GM12878 (cell line): ENCODE data around the gene SALL1. TPM values are rescaled to one million over a fixed set of nuclear protein-coding genes. Genes with fewer than 3 reads are reported as not detected.

Experiments
- ATAC-seq: fragments of 200-7000 bp; cut with Tn5 transposase; 3 replicates; pipeline ENCODE4 v1.9.1; 2020; ENCODE audit warnings: mild to moderate bottlenecking, moderate library complexity
- BruUV-seq: library from RNA; stranded (reverse); fragments of 400-500 nt; replicated peaks from 2 replicates; lab custom pipeline; 2021; lab: Mats Ljungman, UMichigan
- CTCF ChIA-PET: fragments of 300-600 bp; sonication (Branson Sonifier 250); formaldehyde crosslinking; extraction: SDS; loops from one replicate; lab custom pipeline; 2021; ENCODE audit warnings: inconsistent platforms; lab: Yijun Ruan, JAX
- POLR2A ChIA-PET: fragments of 350-600 bp; formaldehyde crosslinking; extraction: SDS; loops from one replicate; lab custom pipeline; 2021; ENCODE audit warnings: inconsistent platforms; lab: Charles Lee
- RAD21 ChIA-PET: fragments of 300-600 bp; sonication (Branson Sonifier 250); formaldehyde crosslinking; loops from one replicate; lab custom pipeline; 2023; ENCODE audit warnings: antibody characterized with exemption; ENCODE audit not compliant: unreplicated experiment; lab: Charles Lee
- SMC1A ChIA-PET: fragments of 300-600 bp; sonication (Branson Sonifier 250); formaldehyde crosslinking; loops from one replicate; lab custom pipeline; 2023; ENCODE audit not compliant: unreplicated experiment, uncharacterized antibody; lab: Charles Lee
- DNase-seq: peaks from one replicate; pipeline ENCODE4 v3.0.0-alpha.2; 2011; ENCODE audit warnings: low read depth, low spot score
- FAIRE-seq: peaks from 3 replicates; lab custom pipeline; 2011; peaks lifted over from hg19 to GRCh38; lab: Jason Lieb, UNC
- H2AFZ ChIP-seq: 2 replicates; pipeline ENCODE4 v1.6.0; 2011; ENCODE audit warnings: low read depth, low read length, control low read depth; ENCODE audit not compliant: control insufficient read depth
- H3K27ac ChIP-seq: 2 replicates; pipeline ENCODE4 v1.5.1; 2011; ENCODE audit warnings: control low read depth; ENCODE audit not compliant: control insufficient read depth, insufficient read depth
- H3K27me3 ChIP-seq, 2 experiments: replicated peaks in 1 of 2; 2 replicates each; pipeline versions ENCODE4 v1.6.0 to v1.6.1; 2011; ENCODE audit warnings: low read length in 1 of 2; ENCODE audit not compliant: control insufficient read depth in 2 of 2, insufficient read depth in 2 of 2
- H3K36me3 ChIP-seq, 2 experiments: 2 replicates each; pipeline ENCODE4 v1.5.1; 2011; ENCODE audit warnings: low read length in 1 of 2; ENCODE audit not compliant: control insufficient read depth in 2 of 2, insufficient read depth in 2 of 2
- H3K4me1 ChIP-seq: 2 replicates; pipeline ENCODE4 v1.6.1; 2011; ENCODE audit warnings: mild to moderate bottlenecking, low read length, moderate library complexity, mixed read lengths; ENCODE audit not compliant: control insufficient read depth, insufficient read depth
- H3K4me2 ChIP-seq: 2 replicates; pipeline ENCODE4 v1.6.0; 2011; ENCODE audit warnings: control low read depth; ENCODE audit not compliant: control insufficient read depth, insufficient read depth
- H3K4me3 ChIP-seq: fragments of 200-600 bp; sonication (generic); 2 replicates; pipeline ENCODE4 v1.5.1; 2016
- H3K79me2 ChIP-seq: 2 replicates; pipeline ENCODE4 v1.6.0; 2011; ENCODE audit warnings: low read length; ENCODE audit not compliant: control insufficient read depth, insufficient read depth
- H3K9ac ChIP-seq: 2 replicates; pipeline ENCODE4 v1.8.0; 2011; ENCODE audit warnings: low read length, control low read depth, mixed read lengths; ENCODE audit not compliant: control insufficient read depth, insufficient read depth
- H3K9me3 ChIP-seq: replicated peaks from 3 replicates; pipeline ENCODE4 v1.5.1; 2011; ENCODE audit warnings: mild to moderate bottlenecking, low read length; ENCODE audit not compliant: control insufficient read depth, insufficient read depth
- H4K20me1 ChIP-seq: 2 replicates; pipeline ENCODE4 v1.6.0; 2011; ENCODE audit not compliant: control insufficient read depth, insufficient read depth
- GABPA ChIP-seq: IDR thresholded peaks from 2 replicates; pipeline ENCODE4 v1.6.1; 2014; ENCODE audit warnings: antibody characterized with exemption, low read depth, mild to moderate bottlenecking, inconsistent platforms
- MTA2 ChIP-seq: fragments of 450-650 bp; IDR thresholded peaks from 2 replicates; pipeline ENCODE4 v1.6.1; 2016; ENCODE audit warnings: low read depth, mild to moderate bottlenecking, moderate library complexity
- NFYA ChIP-seq: IDR thresholded peaks from 2 replicates; pipeline ENCODE4 v1.6.1; 2011; ENCODE audit warnings: low read depth, mild to moderate bottlenecking, low read length, improper control_type of control experiment, borderline replicate concordance
- PAX5 ChIP-seq: IDR thresholded peaks from 2 replicates; pipeline ENCODE4 v1.6.1; 2011; ENCODE audit warnings: low read depth, low read length, borderline replicate concordance
- POLR2A ChIP-seq: IDR thresholded peaks from 2 replicates; pipeline ENCODE4 v1.6.1; 2011; ENCODE audit warnings: low read depth, mild to moderate bottlenecking, low read length
- POLR2AphosphoS2 ChIP-seq: IDR thresholded peaks from 2 replicates; pipeline ENCODE4 v1.6.1; 2011; ENCODE audit warnings: low read depth, mild to moderate bottlenecking, low read length, improper control_type of control experiment, moderate library complexity
- RBBP5 ChIP-seq: fragments of 200-600 bp; sonication (generic); conservative IDR thresholded peaks from 2 replicates; pipeline ENCODE4 v1.6.1; 2016
- RELA ChIP-seq: fragments of 450-650 bp; IDR thresholded peaks from 2 replicates; pipeline ENCODE4 v1.8.0; 2014; ENCODE audit warnings: borderline replicate concordance; ENCODE audit not compliant: partially characterized antibody
- SIX5 ChIP-seq: IDR thresholded peaks from 2 replicates; pipeline ENCODE4 v1.6.1; 2011; ENCODE audit warnings: mild to moderate bottlenecking, low read depth, low read length, moderate library complexity; ENCODE audit not compliant: severe bottlenecking
- TARDBP ChIP-seq: IDR thresholded peaks from 2 replicates; pipeline ENCODE4 v1.6.1; 2016; ENCODE audit warnings: borderline replicate concordance
- YBX1 ChIP-seq: fragments of 450-650 bp; IDR thresholded peaks from 2 replicates; pipeline ENCODE4 v1.6.1; 2016; ENCODE audit warnings: antibody characterized with exemption
- WGBS: methylation state at CpG from one replicate; pipeline ENCODE4 v1.1.6; 2016; ENCODE audit warnings: low lambda C conversion rate; ENCODE audit not compliant: insufficient replicate concordance, insufficient coverage; ENCODE audit errors: missing lambda C conversion rate; 5-methylcytosine and 5-hydroxymethylcytosine counted together
- in situ Hi-C: fragments of 300-500 bp; cut with MboI; formaldehyde crosslinking; loops from 9 replicates; pipeline ENCODE4 v1.14.3; 2018; ENCODE audit warnings: mixed read lengths
- intact Hi-C: fragments of 100-400 bp; cut with micrococcal nuclease; formaldehyde crosslinking; loops from one replicate; pipeline ENCODE4 v1.14.2; 2022; ENCODE audit not compliant: unreplicated experiment
- polyA plus RNA-seq, 11 experiments: library from polyadenylated mRNA; depleted of rRNA in 4 of 11; unstranded in 6 of 11; stranded (reverse) in 5 of 11; fragments of >200 nt; fragmentation: Nextera tagmentation in 4 of 11; fragmentation: Illumina TruSeq in 1 of 11; extraction: Ambion mirVana in 4 of 11; extraction: Trizol in 1 of 11; gene quantifications; 1 replicate in 1 of 11; 2 replicates in 10 of 11; pipeline versions ENCODE4 v1.2.1 to v1.2.3, GENCODE V29; 2011 to 2016; ENCODE audit warnings: inconsistent platforms in 2 of 11, missing spikeins in 2 of 11, low read depth in 1 of 11
- total RNA-seq, 4 experiments: library from RNA; depleted of rRNA in 3 of 4; stranded (reverse); fragments of >200 nt in 3 of 4; fragmentation: Illumina TruSeq in 1 of 4; extraction: Trizol in 1 of 4; gene quantifications; 2 replicates each; pipeline versions ENCODE4 v1.2.1 to v1.2.3, GENCODE V29; 2013 to 2021
- TF ChIP-seq, protein P1 (sequence below): fragments of 450-650 bp; IDR thresholded peaks from 2 replicates; pipeline ENCODE4 v1.6.1; 2017; ENCODE audit warnings: low read depth, mild to moderate bottlenecking, moderate library complexity
- TF ChIP-seq, protein P2 (sequence below): fragments of 450-650 bp; IDR thresholded peaks from 2 replicates; pipeline ENCODE4 v1.6.1; 2017; ENCODE audit warnings: mild to moderate bottlenecking, low read depth, inconsistent platforms; ENCODE audit not compliant: poor library complexity, severe bottlenecking

Gene SALL1
- total and polyA plus RNA-seq, 10 of the 15 experiments (the other 5 are each of a cell fraction or from before 2014, with no cell fraction given), result 0.01 to 0.08 (median 0.03) TPM; not detected in 6

DNA sequence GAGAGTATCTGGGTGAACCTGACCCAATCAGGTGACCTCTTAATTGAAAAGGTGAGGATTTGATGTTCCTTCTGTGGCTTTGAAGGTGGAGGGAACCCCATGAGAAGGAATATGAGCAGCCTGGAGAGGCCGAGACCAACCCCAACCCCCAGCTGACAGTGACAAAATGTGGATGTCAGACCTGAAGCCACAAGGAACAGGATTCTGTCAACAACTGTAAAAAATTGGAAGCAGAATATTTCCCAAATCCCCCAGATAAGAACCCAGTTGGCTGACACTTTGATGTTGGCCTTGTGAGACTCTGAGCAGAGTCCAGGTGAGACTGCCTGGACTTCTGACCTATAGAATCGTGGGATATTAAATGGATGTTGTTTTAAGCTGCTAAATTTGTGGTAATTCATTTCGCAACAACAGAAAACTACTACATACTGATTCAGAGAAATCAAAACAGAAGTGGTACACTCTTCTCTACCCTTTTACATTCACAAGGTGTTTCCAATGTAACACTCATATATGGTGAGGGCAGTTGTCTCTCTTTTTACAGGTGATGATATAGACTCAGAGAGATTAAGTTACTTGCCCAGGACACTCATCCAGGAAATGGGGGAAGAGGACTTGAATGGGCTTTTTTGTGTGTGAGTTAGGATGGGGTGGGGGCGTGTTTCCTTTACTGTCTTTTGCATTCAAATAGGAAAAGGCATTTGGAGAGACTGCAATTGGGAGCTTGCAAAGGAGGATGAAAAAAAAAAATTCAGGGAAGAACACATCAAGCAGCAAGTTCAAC is 29.8 kb upstream of the SALL1 start:
- no peaks in the 10 kb centered on the region for H3K9me3 ChIP-seq
- TF ChIP-seq, protein P1, sequence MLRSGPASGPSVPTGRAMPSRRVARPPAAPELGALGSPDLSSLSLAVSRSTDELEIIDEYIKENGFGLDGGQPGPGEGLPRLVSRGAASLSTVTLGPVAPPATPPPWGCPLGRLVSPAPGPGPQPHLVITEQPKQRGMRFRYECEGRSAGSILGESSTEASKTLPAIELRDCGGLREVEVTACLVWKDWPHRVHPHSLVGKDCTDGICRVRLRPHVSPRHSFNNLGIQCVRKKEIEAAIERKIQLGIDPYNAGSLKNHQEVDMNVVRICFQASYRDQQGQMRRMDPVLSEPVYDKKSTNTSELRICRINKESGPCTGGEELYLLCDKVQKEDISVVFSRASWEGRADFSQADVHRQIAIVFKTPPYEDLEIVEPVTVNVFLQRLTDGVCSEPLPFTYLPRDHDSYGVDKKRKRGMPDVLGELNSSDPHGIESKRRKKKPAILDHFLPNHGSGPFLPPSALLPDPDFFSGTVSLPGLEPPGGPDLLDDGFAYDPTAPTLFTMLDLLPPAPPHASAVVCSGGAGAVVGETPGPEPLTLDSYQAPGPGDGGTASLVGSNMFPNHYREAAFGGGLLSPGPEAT, result no peak
- TF ChIP-seq SIX5 (no peak), RELA (no peak), TARDBP (no peak), POLR2A (no peak), MTA2 (no peak), POLR2AphosphoS2 (no peak), NFYA (no peak), YBX1 (no peak), GABPA (no peak), RBBP5 (no peak), PAX5 (no peak)
- TF ChIP-seq, protein P2, sequence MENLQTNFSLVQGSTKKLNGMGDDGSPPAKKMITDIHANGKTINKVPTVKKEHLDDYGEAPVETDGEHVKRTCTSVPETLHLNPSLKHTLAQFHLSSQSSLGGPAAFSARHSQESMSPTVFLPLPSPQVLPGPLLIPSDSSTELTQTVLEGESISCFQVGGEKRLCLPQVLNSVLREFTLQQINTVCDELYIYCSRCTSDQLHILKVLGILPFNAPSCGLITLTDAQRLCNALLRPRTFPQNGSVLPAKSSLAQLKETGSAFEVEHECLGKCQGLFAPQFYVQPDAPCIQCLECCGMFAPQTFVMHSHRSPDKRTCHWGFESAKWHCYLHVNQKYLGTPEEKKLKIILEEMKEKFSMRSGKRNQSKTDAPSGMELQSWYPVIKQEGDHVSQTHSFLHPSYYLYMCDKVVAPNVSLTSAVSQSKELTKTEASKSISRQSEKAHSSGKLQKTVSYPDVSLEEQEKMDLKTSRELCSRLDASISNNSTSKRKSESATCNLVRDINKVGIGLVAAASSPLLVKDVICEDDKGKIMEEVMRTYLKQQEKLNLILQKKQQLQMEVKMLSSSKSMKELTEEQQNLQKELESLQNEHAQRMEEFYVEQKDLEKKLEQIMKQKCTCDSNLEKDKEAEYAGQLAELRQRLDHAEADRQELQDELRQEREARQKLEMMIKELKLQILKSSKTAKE, result no peak
- TF ChIP-seq, all 136 proteins: peak for 0
- no peaks in the 10 kb centered on the region for H3K79me2 ChIP-seq
- 24% methylated on average over 4 of the region's 4 CpGs for WGBS
- BruUV-seq, result no TSS peak
- H3K4me1 ChIP-seq, result no peaks in the 10 kb centered on the region
- no peak overlapping the region for H3K4me3 ChIP-seq
- H3K4me2 ChIP-seq, result no peak overlapping the region
- ChIA-PET RAD21 (no interaction called here), POLR2A (no interaction called here), SMC1A (no interaction called here), CTCF (no interaction called here)
- no peaks in the 10 kb centered on the region for H3K27me3 ChIP-seq
- no peak overlapping the region for H3K27ac ChIP-seq
- no peaks in the 10 kb centered on the region for H4K20me1 ChIP-seq
- ATAC-seq (no peak), DNase-seq (no peak), FAIRE-seq (no peak)
- H2AFZ ChIP-seq, result no peak overlapping the region
- intact Hi-C loops, result no loop called here
- in situ Hi-C loops, result no loop called here
- H3K36me3 ChIP-seq, result no peaks in the 10 kb centered on the region
- no peak overlapping the region for H3K9ac ChIP-seq
